GM12878 (cell line): ENCODE data around the gene RAPGEF1. TPM values are rescaled to one million over a fixed set of nuclear protein-coding genes. Genes with fewer than 3 reads are reported as not detected.
A peak's percentile ranks its signal among the peaks of the same experiment; 100 is the strongest.

ENCODE experiments used
- ATAC-seq: fragments of 200-7000 bp; cut with Tn5 transposase; 3 replicates; pipeline ENCODE4 v1.9.1; 2020; ENCODE audit warnings: mild to moderate bottlenecking, moderate library complexity
- BruUV-seq: library from RNA; stranded (reverse); fragments of 400-500 nt; replicated peaks from 2 replicates; lab custom pipeline; 2021; lab: Mats Ljungman, UMichigan
- CTCF ChIA-PET: fragments of 300-600 bp; sonication (Branson Sonifier 250); formaldehyde crosslinking; extraction: SDS; loops from one replicate; lab custom pipeline; 2021; ENCODE audit warnings: inconsistent platforms; lab: Yijun Ruan, JAX
- POLR2A ChIA-PET: fragments of 350-600 bp; formaldehyde crosslinking; extraction: SDS; loops from one replicate; lab custom pipeline; 2021; ENCODE audit warnings: inconsistent platforms; lab: Charles Lee
- RAD21 ChIA-PET: fragments of 300-600 bp; sonication (Branson Sonifier 250); formaldehyde crosslinking; loops from one replicate; lab custom pipeline; 2023; ENCODE audit warnings: antibody characterized with exemption; ENCODE audit not compliant: unreplicated experiment; lab: Charles Lee
- SMC1A ChIA-PET: fragments of 300-600 bp; sonication (Branson Sonifier 250); formaldehyde crosslinking; loops from one replicate; lab custom pipeline; 2023; ENCODE audit not compliant: unreplicated experiment, uncharacterized antibody; lab: Charles Lee
- DNase-seq: peaks from one replicate; pipeline ENCODE4 v3.0.0-alpha.2; 2011; ENCODE audit warnings: low read depth, low spot score
- FAIRE-seq: peaks from 3 replicates; lab custom pipeline; 2011; peaks lifted over from hg19 to GRCh38; lab: Jason Lieb, UNC
- H2AFZ ChIP-seq: 2 replicates; pipeline ENCODE4 v1.6.0; 2011; ENCODE audit warnings: low read depth, low read length, control low read depth; ENCODE audit not compliant: control insufficient read depth
- H3K27ac ChIP-seq: 2 replicates; pipeline ENCODE4 v1.5.1; 2011; ENCODE audit warnings: control low read depth; ENCODE audit not compliant: control insufficient read depth, insufficient read depth
- H3K27me3 ChIP-seq, 2 experiments: replicated peaks in 1 of 2; 2 replicates each; pipeline versions ENCODE4 v1.6.0 to v1.6.1; 2011; ENCODE audit warnings: low read length in 1 of 2; ENCODE audit not compliant: control insufficient read depth in 2 of 2, insufficient read depth in 2 of 2
- H3K36me3 ChIP-seq, 2 experiments: 2 replicates each; pipeline ENCODE4 v1.5.1; 2011; ENCODE audit warnings: low read length in 1 of 2; ENCODE audit not compliant: control insufficient read depth in 2 of 2, insufficient read depth in 2 of 2
- H3K4me1 ChIP-seq: 2 replicates; pipeline ENCODE4 v1.6.1; 2011; ENCODE audit warnings: mild to moderate bottlenecking, low read length, moderate library complexity, mixed read lengths; ENCODE audit not compliant: control insufficient read depth, insufficient read depth
- H3K4me2 ChIP-seq: 2 replicates; pipeline ENCODE4 v1.6.0; 2011; ENCODE audit warnings: control low read depth; ENCODE audit not compliant: control insufficient read depth, insufficient read depth
- H3K4me3 ChIP-seq: fragments of 200-600 bp; sonication (generic); 2 replicates; pipeline ENCODE4 v1.5.1; 2016
- H3K79me2 ChIP-seq: 2 replicates; pipeline ENCODE4 v1.6.0; 2011; ENCODE audit warnings: low read length; ENCODE audit not compliant: control insufficient read depth, insufficient read depth
- H3K9ac ChIP-seq: 2 replicates; pipeline ENCODE4 v1.8.0; 2011; ENCODE audit warnings: low read length, control low read depth, mixed read lengths; ENCODE audit not compliant: control insufficient read depth, insufficient read depth
- H3K9me3 ChIP-seq: replicated peaks from 3 replicates; pipeline ENCODE4 v1.5.1; 2011; ENCODE audit warnings: mild to moderate bottlenecking, low read length; ENCODE audit not compliant: control insufficient read depth, insufficient read depth
- H4K20me1 ChIP-seq: 2 replicates; pipeline ENCODE4 v1.6.0; 2011; ENCODE audit not compliant: control insufficient read depth, insufficient read depth
- IKZF1 ChIP-seq: fragments of 450-650 bp; conservative IDR thresholded peaks from 2 replicates; pipeline ENCODE4 v1.6.1; 2017; ENCODE audit warnings: antibody characterized with exemption, mild to moderate bottlenecking
- IKZF2 ChIP-seq, 2 experiments: fragments of 450-650 bp; IDR thresholded peaks; 2 replicates each; pipeline ENCODE4 v1.6.1; 2017; ENCODE audit warnings: mild to moderate bottlenecking in 2 of 2, moderate library complexity in 2 of 2
- KAT2A ChIP-seq: conservative IDR thresholded peaks from 2 replicates; pipeline ENCODE4 v1.6.1; 2011; ENCODE audit warnings: low read depth, low read length; ENCODE audit not compliant: control insufficient read depth
- KLF5 ChIP-seq: fragments of 450-650 bp; IDR thresholded peaks from 2 replicates; pipeline ENCODE4 v1.6.1; 2014; ENCODE audit warnings: mild to moderate bottlenecking; ENCODE audit not compliant: partially characterized antibody
- MTA2 ChIP-seq: fragments of 450-650 bp; IDR thresholded peaks from 2 replicates; pipeline ENCODE4 v1.6.1; 2016; ENCODE audit warnings: low read depth, mild to moderate bottlenecking, moderate library complexity
- POU2F2 ChIP-seq: IDR thresholded peaks from 3 replicates; pipeline ENCODE4 v1.6.1; 2011; ENCODE audit warnings: low read depth, mild to moderate bottlenecking, low read length, borderline replicate concordance
- RELB ChIP-seq: fragments of 450-650 bp; IDR thresholded peaks from 2 replicates; pipeline ENCODE4 v1.6.1; 2017; ENCODE audit warnings: low read depth, mild to moderate bottlenecking, moderate library complexity
- TARDBP ChIP-seq: IDR thresholded peaks from 2 replicates; pipeline ENCODE4 v1.6.1; 2016; ENCODE audit warnings: borderline replicate concordance
- WGBS: methylation state at CpG from one replicate; pipeline ENCODE4 v1.1.6; 2016; ENCODE audit warnings: low lambda C conversion rate; ENCODE audit not compliant: insufficient replicate concordance, insufficient coverage; ENCODE audit errors: missing lambda C conversion rate; 5-methylcytosine and 5-hydroxymethylcytosine counted together
- in situ Hi-C: fragments of 300-500 bp; cut with MboI; formaldehyde crosslinking; loops from 9 replicates; pipeline ENCODE4 v1.14.3; 2018; ENCODE audit warnings: mixed read lengths
- intact Hi-C: fragments of 100-400 bp; cut with micrococcal nuclease; formaldehyde crosslinking; loops from one replicate; pipeline ENCODE4 v1.14.2; 2022; ENCODE audit not compliant: unreplicated experiment
- polyA plus RNA-seq, 11 experiments: library from polyadenylated mRNA; depleted of rRNA in 4 of 11; unstranded in 6 of 11; stranded (reverse) in 5 of 11; fragments of >200 nt; fragmentation: Nextera tagmentation in 4 of 11; fragmentation: Illumina TruSeq in 1 of 11; extraction: Ambion mirVana in 4 of 11; extraction: Trizol in 1 of 11; gene quantifications; 1 replicate in 1 of 11; 2 replicates in 10 of 11; pipeline versions ENCODE4 v1.2.1 to v1.2.3, GENCODE V29; 2011 to 2016; ENCODE audit warnings: inconsistent platforms in 2 of 11, missing spikeins in 2 of 11, low read depth in 1 of 11
- total RNA-seq, 4 experiments: library from RNA; depleted of rRNA in 3 of 4; stranded (reverse); fragments of >200 nt in 3 of 4; fragmentation: Illumina TruSeq in 1 of 4; extraction: Trizol in 1 of 4; gene quantifications; 2 replicates each; pipeline versions ENCODE4 v1.2.1 to v1.2.3, GENCODE V29; 2013 to 2021

Gene RAPGEF1
- total and polyA plus RNA-seq, 10 of the 15 experiments (the other 5 are each of a cell fraction or from before 2014, with no cell fraction given) = 0.42 to 113 (median 45.9) TPM

- H3K9ac ChIP-seq = no peak overlapping the region
- no peaks in the 10 kb centered on the region for H3K27me3 ChIP-seq
- ATAC-seq = peak; percentile 12; the same call in 1 of the 3 replicates
- H3K79me2 ChIP-seq = peaks cover 100% of the 10 kb centered on the region
- 43% methylated on average over 5 of the region's 5 CpGs for WGBS
- no peak for FAIRE-seq
- no peak overlapping the region for H3K4me3 ChIP-seq
- ChIA-PET SMC1A (interaction anchor here (0.6 to 11.5 kb wide), 15 partner anchors 11 to 82 kb away, joined by 3 to 416 read pairs (median 5); no protein-coding TSS in a partner anchor), RAD21 (interaction anchor here (0.9 to 13.0 kb wide), 11 partner anchors 8 to 83 kb away, joined by 3 to 362 read pairs (median 9); partner anchors contain the start of gene RAPGEF1), CTCF (interaction anchor here (0.7 to 8.3 kb wide), 16 partner anchors 11 to 353 kb away, joined by 3 to 73 read pairs (median 3); no protein-coding TSS in a partner anchor), POLR2A (interaction anchor here (0.7 to 17.2 kb wide), 9 partner anchors 9 to 82 kb away, joined by 3 to 291 read pairs (median 4); partner anchors contain the start of gene RAPGEF1)
- H3K9me3 ChIP-seq = no peaks in the 10 kb centered on the region
- DNase-seq = no peak
- H3K27ac ChIP-seq = peak overlapping the region; percentile 83
- intact Hi-C loops = loop anchor here (5.0 kb wide), 1 partner anchor 33 kb away; no protein-coding TSS in a partner anchor
- no TSS peak for BruUV-seq
- peaks cover 3 to 5% of the 10 kb centered on the region in 2 experiments; a peak in 1 of 4 replicates for H3K36me3 ChIP-seq
- in situ Hi-C loops = loop anchor here (25.0 kb wide), 1 partner anchor 1667 kb away; the partner anchor contains the start of gene FNBP1
- H3K4me1 ChIP-seq = peaks cover 63% of the 10 kb centered on the region
- no peak overlapping the region for H2AFZ ChIP-seq
- peak; percentile 37 for TF ChIP-seq IKZF1
- TF ChIP-seq RELB = 0 out of 2 replicates have a peak, but pooled peaks have one; percentile 12
- peak; percentile 31; the same call in 1 of the 2 replicates for TF ChIP-seq MTA2
- no peak for TF ChIP-seq KAT2A
- peak in 1 of 2 experiments; percentile 35; a peak in 1 of 4 replicates for TF ChIP-seq IKZF2 (IDR thresholded peaks at IDR 0.05)
- TF ChIP-seq POU2F2 = peak; percentile 13; the same call in 1 of the 3 replicates
- TF ChIP-seq KLF5 = peak; percentile 9
- no peak for TF ChIP-seq TARDBP
- H3K4me2 ChIP-seq = peak overlapping the region; percentile 15
- no peaks in the 10 kb centered on the region for H4K20me1 ChIP-seq
Observed at GRCh38 chr9:131704141-131704983, 35.5 kb downstream of the RAPGEF1 start.
